Measurements from ENCODE around the gene FAM184B.

FAM184B gene

GRCh38 chr4:17636696-17637622 lies 144.5 kb downstream of the FAM184B start:
- Histone ChIP-seq H2AFZ (ENCODE audit: low read length) (no peak overlapping the region), H3K9ac (ENCODE audit: low read depth, low read length, poor library complexity, severe bottlenecking) (no peak overlapping the region), H3K36me3 (ENCODE audit: insufficient read depth, low read length) (peaks cover 27% of the 10 kb centered on the region; the same call in 1 of the 2 replicates), H3K4me2 (ENCODE audit: low read depth, low read length, poor library complexity, severe bottlenecking) (no peak overlapping the region), H3K9me2 (replicated peaks; ENCODE audit: low read depth, low read length) (no peaks in the 10 kb centered on the region), H3F3A (ENCODE audit: low read depth) (no peaks in the 10 kb centered on the region; the same call in 1 of the 2 replicates), H4K20me1 (ENCODE audit: insufficient read depth, low read length, poor library complexity, severe bottlenecking) (no peaks in the 10 kb centered on the region), H3K79me2 (ENCODE audit: insufficient read depth, low read length) (no peaks in the 10 kb centered on the region), H3K9me3 (ENCODE audit: insufficient read depth, low read depth, low read length) (no peaks in the 10 kb centered on the region), H3K27me3 (ENCODE audit: insufficient read depth, low read length, poor library complexity, severe bottlenecking) (no peaks in the 10 kb centered on the region), H3K4me1 (ENCODE audit: insufficient read depth, low read length, poor library complexity, severe bottlenecking) (no peaks in the 10 kb centered on the region), H3K4me3 (ENCODE audit: low read length, poor library complexity, severe bottlenecking) (no peak overlapping the region)
- TF ChIP-seq EZH2phosphoT487 (IDR thresholded peaks at IDR 0.05; ENCODE audit: borderline replicate concordance) (no peak), CTCF (conservative IDR thresholded peaks at IDR 0.05; ENCODE audit: low read length) (peak; percentile 80)

GRCh38 chr4:17636341-17636695 lies 145.1 kb downstream of the FAM184B start:
- Histone ChIP-seq H3F3A (ENCODE audit: low read depth) (no peaks in the 10 kb centered on the region; the same call in 1 of the 2 replicates), H3K4me3 (ENCODE audit: low read length, poor library complexity, severe bottlenecking) (no peak overlapping the region), H3K9me2 (replicated peaks; ENCODE audit: low read depth, low read length) (no peaks in the 10 kb centered on the region), H3K27me3 (ENCODE audit: insufficient read depth, low read length, poor library complexity, severe bottlenecking) (no peaks in the 10 kb centered on the region), H3K9ac (ENCODE audit: low read depth, low read length, poor library complexity, severe bottlenecking) (no peak overlapping the region), H3K4me1 (ENCODE audit: insufficient read depth, low read length, poor library complexity, severe bottlenecking) (no peaks in the 10 kb centered on the region), H4K20me1 (ENCODE audit: insufficient read depth, low read length, poor library complexity, severe bottlenecking) (no peaks in the 10 kb centered on the region), H3K9me3 (ENCODE audit: insufficient read depth, low read depth, low read length) (no peaks in the 10 kb centered on the region), H2AFZ (ENCODE audit: low read length) (no peak overlapping the region), H3K4me2 (ENCODE audit: low read depth, low read length, poor library complexity, severe bottlenecking) (no peak overlapping the region), H3K79me2 (ENCODE audit: insufficient read depth, low read length) (no peaks in the 10 kb centered on the region), H3K36me3 (ENCODE audit: insufficient read depth, low read length) (peaks cover 33% of the 10 kb centered on the region; the same call in 1 of the 2 replicates)
- TF ChIP-seq CTCF (conservative IDR thresholded peaks at IDR 0.05; ENCODE audit: low read length) (no peak), EZH2phosphoT487 (IDR thresholded peaks at IDR 0.05; ENCODE audit: borderline replicate concordance) (no peak)

GRCh38 chr4:17635056-17635455 lies 146.4 kb downstream of the FAM184B start:
- H3K4me1 ChIP-seq (ENCODE audit: insufficient read depth, low read length, poor library complexity, severe bottlenecking) = no peaks in the 10 kb centered on the region
- no peaks in the 10 kb centered on the region for H3K9me2 ChIP-seq (replicated peaks; ENCODE audit: low read depth, low read length)
- H3K36me3 ChIP-seq (ENCODE audit: insufficient read depth, low read length) = peaks cover 38% of the 10 kb centered on the region; the same call in 1 of the 2 replicates
- H3K4me2 ChIP-seq (ENCODE audit: low read depth, low read length, poor library complexity, severe bottlenecking) = no peak overlapping the region
- no peak overlapping the region for H3K4me3 ChIP-seq (ENCODE audit: low read length, poor library complexity, severe bottlenecking)
- H2AFZ ChIP-seq (ENCODE audit: low read length) = no peak overlapping the region
- TF ChIP-seq EZH2phosphoT487 (IDR thresholded peaks at IDR 0.05; ENCODE audit: borderline replicate concordance) (no peak), CTCF (conservative IDR thresholded peaks at IDR 0.05; ENCODE audit: low read length) (no peak)
- H3K9me3 ChIP-seq (ENCODE audit: insufficient read depth, low read depth, low read length) = no peaks in the 10 kb centered on the region
- no peak overlapping the region for H3K9ac ChIP-seq (ENCODE audit: low read depth, low read length, poor library complexity, severe bottlenecking)
- H3F3A ChIP-seq (ENCODE audit: low read depth) = no peaks in the 10 kb centered on the region; the same call in 1 of the 2 replicates
- H3K79me2 ChIP-seq (ENCODE audit: insufficient read depth, low read length) = no peaks in the 10 kb centered on the region
- H4K20me1 ChIP-seq (ENCODE audit: insufficient read depth, low read length, poor library complexity, severe bottlenecking) = no peaks in the 10 kb centered on the region
- H3K27me3 ChIP-seq (ENCODE audit: insufficient read depth, low read length, poor library complexity, severe bottlenecking) = no peaks in the 10 kb centered on the region
